Measurements from ENCODE around the gene STXBP1.
A peak's percentile ranks its signal among the peaks of the same experiment; 100 is the strongest.

STXBP1 gene

GRCh38 chr9:127606043-127606442 lies 6.0 kb upstream of the STXBP1 start:
- Histone ChIP-seq H3K27me3 (ENCODE audit: insufficient read depth, low read length) (no peaks in the 10 kb centered on the region), H3K9ac (ENCODE audit: low read length) (no peak overlapping the region), H3K14ac (ENCODE audit: low read length) (no peak overlapping the region), H3K79me2 (ENCODE audit: control insufficient read depth, insufficient read depth, low read length, poor library complexity) (no peaks in the 10 kb centered on the region), H3K36me3 (ENCODE audit: control insufficient read depth in 1 of 2, insufficient read depth in 2 of 2, low read length in 2 of 2) (no peaks in the 10 kb centered on the region), H2AK5ac (ENCODE audit: low read length) (no peak overlapping the region), H3K23ac (ENCODE audit: low read length) (no peak overlapping the region), H3K27ac (ENCODE audit: low read depth, low read length) (no peak overlapping the region), H3K79me1 (ENCODE audit: low read length) (no peaks in the 10 kb centered on the region), H3K4ac (ENCODE audit: low read depth, low read length) (no peak overlapping the region), H3K4me1 (ENCODE audit: control insufficient read depth in 1 of 2, insufficient read depth in 2 of 2, low read length in 2 of 2) (peaks cover 7% of the 10 kb centered on the region in 2 experiments), H2BK5ac (ENCODE audit: low read depth, low read length, poor library complexity) (no peak overlapping the region), H2BK120ac (ENCODE audit: insufficient read depth, low read length, poor library complexity) (no peak overlapping the region), H4K12ac (ENCODE audit: low read depth, low read length) (no peak overlapping the region), H4K8ac (ENCODE audit: low read depth, low read length) (no peak overlapping the region), H3K4me3 (ENCODE audit: low read depth, low read length) (no peak overlapping the region), H3K18ac (ENCODE audit: low read length) (no peak overlapping the region), H3K9me3 (ENCODE audit: insufficient read depth, low read depth, low read length) (no peaks in the 10 kb centered on the region), H4K91ac (ENCODE audit: low read depth, low read length) (no peak overlapping the region), H2AFZ (ENCODE audit: insufficient read depth, low read length, poor library complexity) (no peak overlapping the region), H3K4me2 (ENCODE audit: low read length) (no peak overlapping the region), H2BK12ac (ENCODE audit: low read length) (no peak overlapping the region)
- no peak for DNase-seq
- no CpG with 5 or more reads among the region's 1 CpG for WGBS (ENCODE audit: extremely low coverage, insufficient coverage, insufficient read length)

GRCh38 chr9:127608104-127608966 lies 3.7 kb upstream of the STXBP1 start:
- H3K4me3 ChIP-seq (ENCODE audit: low read depth, low read length): peak overlapping the region; percentile 51
- H2BK5ac ChIP-seq (ENCODE audit: low read depth, low read length, poor library complexity): no peak overlapping the region
- H2AK5ac ChIP-seq (ENCODE audit: low read length): no peak overlapping the region
- peaks cover 4% of the 10 kb centered on the region for H3K79me2 ChIP-seq (ENCODE audit: control insufficient read depth, insufficient read depth, low read length, poor library complexity)
- H3K4me1 ChIP-seq (ENCODE audit: control insufficient read depth in 1 of 2, insufficient read depth in 2 of 2, low read length in 2 of 2): peaks cover 9 to 13% of the 10 kb centered on the region in 2 experiments
- peaks cover 9% of the 10 kb centered on the region for H3K79me1 ChIP-seq (ENCODE audit: low read length)
- no peaks in the 10 kb centered on the region for H3K9me3 ChIP-seq (ENCODE audit: insufficient read depth, low read depth, low read length)
- no peak overlapping the region for H3K14ac ChIP-seq (ENCODE audit: low read length)
- no peak overlapping the region for H2BK12ac ChIP-seq (ENCODE audit: low read length)
- H3K36me3 ChIP-seq (ENCODE audit: control insufficient read depth in 1 of 2, insufficient read depth in 2 of 2, low read length in 2 of 2): no peaks in the 10 kb centered on the region
- H2BK120ac ChIP-seq (ENCODE audit: insufficient read depth, low read length, poor library complexity): no peak overlapping the region
- H4K8ac ChIP-seq (ENCODE audit: low read depth, low read length): peak overlapping the region; percentile 51
- no peak overlapping the region for H3K18ac ChIP-seq (ENCODE audit: low read length)
- no peak overlapping the region for H3K27ac ChIP-seq (ENCODE audit: low read depth, low read length)
- no peak overlapping the region for H3K23ac ChIP-seq (ENCODE audit: low read length)
- DNase-seq: peak; percentile 91 to 92
- peak overlapping the region; percentile 73 for H2AFZ ChIP-seq (ENCODE audit: insufficient read depth, low read length, poor library complexity)
- no peak overlapping the region for H4K12ac ChIP-seq (ENCODE audit: low read depth, low read length)
- WGBS (ENCODE audit: extremely low coverage, insufficient coverage, insufficient read length): no CpG with 5 or more reads among the region's 55 CpGs
- peak overlapping the region; percentile 58 for H3K4me2 ChIP-seq (ENCODE audit: low read length)
- no peaks in the 10 kb centered on the region for H3K27me3 ChIP-seq (ENCODE audit: insufficient read depth, low read length)
- H3K4ac ChIP-seq (ENCODE audit: low read depth, low read length): no peak overlapping the region
- H4K91ac ChIP-seq (ENCODE audit: low read depth, low read length): no peak overlapping the region
- H3K9ac ChIP-seq (ENCODE audit: low read length): no peak overlapping the region

GRCh38 chr9:127611603-127611898 lies 526 bp upstream of the STXBP1 start:
- Histone ChIP-seq H3K79me1 (ENCODE audit: low read length) (peaks cover 9% of the 10 kb centered on the region), H2BK120ac (ENCODE audit: insufficient read depth, low read length, poor library complexity) (peak overlapping the region; percentile 2), H2BK12ac (ENCODE audit: low read length) (no peak overlapping the region), H3K27me3 (ENCODE audit: insufficient read depth, low read length) (no peaks in the 10 kb centered on the region), H3K4me3 (ENCODE audit: low read depth, low read length) (peak overlapping the region; percentile 31), H3K9me3 (ENCODE audit: insufficient read depth, low read depth, low read length) (no peaks in the 10 kb centered on the region), H3K23ac (ENCODE audit: low read length) (no peak overlapping the region), H3K79me2 (ENCODE audit: control insufficient read depth, insufficient read depth, low read length, poor library complexity) (peaks cover 4% of the 10 kb centered on the region), H3K4me1 (ENCODE audit: control insufficient read depth in 1 of 2, insufficient read depth in 2 of 2, low read length in 2 of 2) (peaks cover 9 to 13% of the 10 kb centered on the region in 2 experiments), H4K12ac (ENCODE audit: low read depth, low read length) (peak overlapping the region; percentile 22), H3K4ac (ENCODE audit: low read depth, low read length) (no peak overlapping the region), H3K18ac (ENCODE audit: low read length) (peak overlapping the region; percentile 29), H3K14ac (ENCODE audit: low read length) (no peak overlapping the region), H2BK5ac (ENCODE audit: low read depth, low read length, poor library complexity) (no peak overlapping the region), H3K4me2 (ENCODE audit: low read length) (peak overlapping the region; percentile 84), H2AFZ (ENCODE audit: insufficient read depth, low read length, poor library complexity) (peak overlapping the region; percentile 41), H4K91ac (ENCODE audit: low read depth, low read length) (peak overlapping the region; percentile 36), H3K36me3 (ENCODE audit: control insufficient read depth in 1 of 2, insufficient read depth in 2 of 2, low read length in 2 of 2) (no peaks in the 10 kb centered on the region), H4K8ac (ENCODE audit: low read depth, low read length) (peak overlapping the region; percentile 84), H3K27ac (ENCODE audit: low read depth, low read length) (no peak overlapping the region), H3K9ac (ENCODE audit: low read length) (no peak overlapping the region), H2AK5ac (ENCODE audit: low read length) (no peak overlapping the region)
- no peak for DNase-seq
- WGBS (ENCODE audit: extremely low coverage, insufficient coverage, insufficient read length): no CpG with 5 or more reads among the region's 11 CpGs

- Histone ChIP-seq H2AK5ac (ENCODE audit: low read length) (no peak overlapping the region), H3K18ac (ENCODE audit: low read length) (peak overlapping the region; percentile 8), H2AFZ (ENCODE audit: insufficient read depth, low read length, poor library complexity) (peak overlapping the region; percentile 20), H4K12ac (ENCODE audit: low read depth, low read length) (peak overlapping the region; percentile 74), H3K4me1 (ENCODE audit: control insufficient read depth in 1 of 2, insufficient read depth in 2 of 2, low read length in 2 of 2) (peaks cover 9 to 12% of the 10 kb centered on the region in 2 experiments), H3K4me3 (ENCODE audit: low read depth, low read length) (peak overlapping the region; percentile 62), H3K27me3 (ENCODE audit: insufficient read depth, low read length) (no peaks in the 10 kb centered on the region), H2BK120ac (ENCODE audit: insufficient read depth, low read length, poor library complexity) (no peak overlapping the region), H4K8ac (ENCODE audit: low read depth, low read length) (peak overlapping the region; percentile 44), H3K14ac (ENCODE audit: low read length) (peak overlapping the region; percentile 71), H4K91ac (ENCODE audit: low read depth, low read length) (peak overlapping the region; percentile 20), H3K27ac (ENCODE audit: low read depth, low read length) (no peak overlapping the region), H3K36me3 (ENCODE audit: control insufficient read depth in 1 of 2, insufficient read depth in 2 of 2, low read length in 2 of 2) (no peaks in the 10 kb centered on the region), H3K9me3 (ENCODE audit: insufficient read depth, low read depth, low read length) (no peaks in the 10 kb centered on the region), H3K79me1 (ENCODE audit: low read length) (peaks cover 9% of the 10 kb centered on the region), H2BK12ac (ENCODE audit: low read length) (no peak overlapping the region), H2BK5ac (ENCODE audit: low read depth, low read length, poor library complexity) (no peak overlapping the region), H3K9ac (ENCODE audit: low read length) (no peak overlapping the region), H3K4me2 (ENCODE audit: low read length) (peak overlapping the region; percentile 62), H3K23ac (ENCODE audit: low read length) (no peak overlapping the region), H3K79me2 (ENCODE audit: control insufficient read depth, insufficient read depth, low read length, poor library complexity) (peaks cover 4% of the 10 kb centered on the region), H3K4ac (ENCODE audit: low read depth, low read length) (no peak overlapping the region)
- no CpG with 5 or more reads among the region's 41 CpGs for WGBS (ENCODE audit: extremely low coverage, insufficient coverage, insufficient read length)
- DNase-seq: peak; percentile 39 to 66
Observed at GRCh38 chr9:127612939-127613582, 984 bp downstream of the STXBP1 start.
